HEK293 (cell line): ENCODE data around the gene TANC1.
A peak's percentile ranks its signal among the peaks of the same experiment; 100 is the strongest.

Source experiments
- CTCF ChIA-PET: fragments of 350-600 bp; formaldehyde crosslinking; extraction: SDS; loops from one replicate; lab custom pipeline; 2021; ENCODE audit warnings: antibody characterized with exemption; lab: Yijun Ruan, JAX
- POLR2A ChIA-PET: fragments of 300-600 bp; formaldehyde crosslinking; extraction: SDS; loops from one replicate; lab custom pipeline; 2020; ENCODE audit warnings: antibody characterized with exemption, inconsistent platforms; lab: Yijun Ruan, JAX
- H3K27ac ChIP-seq: fragments of 200-500 bp; sonication (Bioruptor generic); 2 replicates; pipeline ENCODE4 v1.5.1; 2014; ENCODE audit warnings: low read depth, low read length, control low read depth, inconsistent platforms; ENCODE audit errors: extremely low read depth
- H3K36me3 ChIP-seq, 2 experiments: fragments of 200-500 bp in 1 of 2; sonication (Bioruptor generic) in 1 of 2; 1 replicate in 1 of 2; 2 replicates in 1 of 2; pipeline ENCODE4 v1.5.1; 2014 to 2017; ENCODE audit warnings: inconsistent platforms in 2 of 2, low read length in 2 of 2; ENCODE audit not compliant: control insufficient read depth in 2 of 2, insufficient read depth in 1 of 2
- H3K4me1 ChIP-seq: fragments of 200-500 bp; sonication (Bioruptor generic); 2 replicates; pipeline ENCODE4 v1.5.1; 2014; ENCODE audit warnings: mild to moderate bottlenecking, low read length, inconsistent platforms; ENCODE audit not compliant: control insufficient read depth, insufficient read depth
- H3K4me3 ChIP-seq: 2 replicates; pipeline ENCODE4 v1.5.1; 2011; ENCODE audit warnings: low read depth, mild to moderate bottlenecking, control low read depth, low read length, moderate library complexity
- H3K9me3 ChIP-seq: fragments of 200-500 bp; sonication (Bioruptor generic); 2 replicates; pipeline ENCODE4 v1.5.1; 2014; ENCODE audit warnings: low read depth, low read length, inconsistent platforms; ENCODE audit not compliant: control insufficient read depth, insufficient read depth
- GLI2 ChIP-seq: fragments of 450-650 bp; formaldehyde crosslinking; IDR thresholded peaks from 2 replicates; pipeline ENCODE4; 2017; ENCODE audit warnings: missing biosample characterization, missing genetic modification characterization, low read depth, borderline replicate concordance
- GLI4 ChIP-seq: fragments of 450-650 bp; formaldehyde crosslinking; IDR thresholded peaks from 2 replicates; pipeline ENCODE4 v1.5.1; 2016; ENCODE audit warnings: missing biosample characterization, missing genetic modification characterization
- GLIS2 ChIP-seq: fragments of 450-650 bp; formaldehyde crosslinking; IDR thresholded peaks from 2 replicates; pipeline ENCODE4 v1.5.1; 2016; ENCODE audit warnings: missing biosample characterization, missing genetic modification characterization
- SETDB1 ChIP-seq: IDR thresholded peaks from one replicate; pipeline ENCODE4 v1.6.1; 2017; ENCODE audit warnings: mild to moderate bottlenecking, low read length, moderate library complexity, mixed read lengths; ENCODE audit not compliant: insufficient read length
- ZBTB21 ChIP-seq: fragments of 450-650 bp; formaldehyde crosslinking; IDR thresholded peaks from 2 replicates; pipeline ENCODE4 v1.5.1; 2017; ENCODE audit warnings: missing biosample characterization, missing genetic modification characterization
- ZBTB7A ChIP-seq: fragments of 450-650 bp; formaldehyde crosslinking; IDR thresholded peaks from 2 replicates; pipeline ENCODE4 v1.5.1; 2016; ENCODE audit warnings: low read depth, missing biosample characterization, missing genetic modification characterization
- ZNF146 ChIP-seq: fragments of 450-650 bp; formaldehyde crosslinking; IDR thresholded peaks from 2 replicates; pipeline ENCODE4 v1.5.1; 2016; ENCODE audit warnings: missing biosample characterization, missing genetic modification characterization
- ZNF211 ChIP-seq: fragments of 450-650 bp; formaldehyde crosslinking; IDR thresholded peaks from 2 replicates; pipeline ENCODE4 v1.5.1; 2016; ENCODE audit warnings: low read depth, missing biosample characterization, missing genetic modification characterization
- ZNF266 ChIP-seq: fragments of 450-650 bp; formaldehyde crosslinking; IDR thresholded peaks from 2 replicates; pipeline ENCODE4 v1.5.1; 2016; ENCODE audit warnings: missing biosample characterization, missing genetic modification characterization, low read depth
- ZNF510 ChIP-seq: fragments of 450-650 bp; formaldehyde crosslinking; IDR thresholded peaks from 2 replicates; pipeline ENCODE4 v1.5.1; 2018; ENCODE audit warnings: mild to moderate bottlenecking, missing genetic modification characterization, missing biosample characterization; ENCODE audit not compliant: insufficient replicate concordance
- ZNF596 ChIP-seq: fragments of 450-650 bp; IDR thresholded peaks from 2 replicates; pipeline ENCODE4 v1.5.0; 2018; ENCODE audit warnings: missing biosample characterization, mild to moderate bottlenecking, missing genetic modification characterization, moderate library complexity
- ZNF624 ChIP-seq: fragments of 450-650 bp; formaldehyde crosslinking; IDR thresholded peaks from 2 replicates; pipeline ENCODE4 v1.5.1; 2017; ENCODE audit warnings: missing biosample characterization, missing genetic modification characterization
- ZNF707 ChIP-seq: fragments of 450-650 bp; formaldehyde crosslinking; IDR thresholded peaks from 2 replicates; pipeline ENCODE4 v1.5.1; 2016; ENCODE audit warnings: missing biosample characterization, missing genetic modification characterization
- ZNF776 ChIP-seq: fragments of 450-650 bp; formaldehyde crosslinking; IDR thresholded peaks from 2 replicates; pipeline ENCODE4 v1.5.0; 2017; ENCODE audit warnings: missing biosample characterization, missing genetic modification characterization, borderline replicate concordance
- TF ChIP-seq, protein P1 (sequence below): sonication (generic); formaldehyde crosslinking; IDR thresholded peaks from 2 replicates; pipeline ENCODE4 v1.8.1; 2022; ENCODE audit warnings: mild to moderate bottlenecking, moderate library complexity, missing genetic modification reagents
- TF ChIP-seq, protein P2 (sequence below): fragments of 450-650 bp; formaldehyde crosslinking; IDR thresholded peaks from 2 replicates; pipeline ENCODE4 v1.5.1; 2016; ENCODE audit warnings: missing biosample characterization, missing genetic modification characterization
- TF ChIP-seq, protein P3 (sequence below): IDR thresholded peaks from 2 replicates; pipeline ENCODE4 v1.6.1; 2011; ENCODE audit warnings: mild to moderate bottlenecking, low read depth, low read length, borderline replicate concordance

The TANC1 gene

DNA sequence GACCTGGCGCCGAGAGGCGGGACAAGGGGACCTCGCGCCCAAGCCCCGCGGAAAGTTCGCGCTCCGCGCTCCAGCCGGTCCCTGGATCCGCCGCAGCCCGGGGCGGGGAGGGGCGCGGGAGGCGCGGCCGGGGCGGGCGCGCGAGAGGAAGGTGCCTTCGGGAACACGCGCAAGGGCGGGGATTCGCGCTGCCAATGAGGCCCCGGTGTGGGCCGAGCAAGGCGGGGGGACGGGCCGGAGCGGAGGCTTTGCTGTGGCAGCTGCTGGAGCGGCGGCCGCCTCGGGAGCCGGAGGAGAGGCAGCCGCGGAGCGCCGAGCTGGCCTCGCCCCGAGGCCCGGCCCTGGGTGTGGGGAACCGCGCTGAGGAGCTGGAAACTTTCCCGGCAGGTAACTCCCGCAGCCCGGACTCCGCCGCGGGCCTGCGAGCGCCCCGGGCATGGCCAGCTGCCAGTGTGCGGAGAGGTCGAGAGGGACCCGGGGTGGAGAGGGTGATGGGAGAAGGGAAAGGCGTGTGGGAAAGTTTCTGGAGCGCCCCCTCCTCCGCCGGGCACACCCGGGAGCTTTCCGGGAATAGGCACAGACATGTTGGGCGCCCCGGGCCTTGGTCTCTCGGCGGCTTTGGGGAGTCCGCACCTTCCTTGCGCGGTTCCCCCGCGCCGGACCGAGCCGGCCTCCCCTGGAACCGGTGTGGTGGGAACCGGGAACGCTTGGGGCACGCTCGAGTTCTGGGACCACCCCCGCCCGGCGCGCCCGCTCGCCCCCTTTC is at the start of gene TANC1 (continued):
- TF ChIP-seq, protein P1, sequence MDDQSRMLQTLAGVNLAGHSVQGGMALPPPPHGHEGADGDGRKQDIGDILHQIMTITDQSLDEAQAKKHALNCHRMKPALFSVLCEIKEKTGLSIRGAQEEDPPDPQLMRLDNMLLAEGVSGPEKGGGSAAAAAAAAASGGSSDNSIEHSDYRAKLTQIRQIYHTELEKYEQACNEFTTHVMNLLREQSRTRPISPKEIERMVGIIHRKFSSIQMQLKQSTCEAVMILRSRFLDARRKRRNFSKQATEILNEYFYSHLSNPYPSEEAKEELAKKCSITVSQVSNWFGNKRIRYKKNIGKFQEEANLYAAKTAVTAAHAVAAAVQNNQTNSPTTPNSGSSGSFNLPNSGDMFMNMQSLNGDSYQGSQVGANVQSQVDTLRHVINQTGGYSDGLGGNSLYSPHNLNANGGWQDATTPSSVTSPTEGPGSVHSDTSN (CRISPR knock-in tag): peak; percentile 36; the same call in 1 of the 2 replicates
- TF ChIP-seq, all 188 proteins: peak for 23

DNA sequence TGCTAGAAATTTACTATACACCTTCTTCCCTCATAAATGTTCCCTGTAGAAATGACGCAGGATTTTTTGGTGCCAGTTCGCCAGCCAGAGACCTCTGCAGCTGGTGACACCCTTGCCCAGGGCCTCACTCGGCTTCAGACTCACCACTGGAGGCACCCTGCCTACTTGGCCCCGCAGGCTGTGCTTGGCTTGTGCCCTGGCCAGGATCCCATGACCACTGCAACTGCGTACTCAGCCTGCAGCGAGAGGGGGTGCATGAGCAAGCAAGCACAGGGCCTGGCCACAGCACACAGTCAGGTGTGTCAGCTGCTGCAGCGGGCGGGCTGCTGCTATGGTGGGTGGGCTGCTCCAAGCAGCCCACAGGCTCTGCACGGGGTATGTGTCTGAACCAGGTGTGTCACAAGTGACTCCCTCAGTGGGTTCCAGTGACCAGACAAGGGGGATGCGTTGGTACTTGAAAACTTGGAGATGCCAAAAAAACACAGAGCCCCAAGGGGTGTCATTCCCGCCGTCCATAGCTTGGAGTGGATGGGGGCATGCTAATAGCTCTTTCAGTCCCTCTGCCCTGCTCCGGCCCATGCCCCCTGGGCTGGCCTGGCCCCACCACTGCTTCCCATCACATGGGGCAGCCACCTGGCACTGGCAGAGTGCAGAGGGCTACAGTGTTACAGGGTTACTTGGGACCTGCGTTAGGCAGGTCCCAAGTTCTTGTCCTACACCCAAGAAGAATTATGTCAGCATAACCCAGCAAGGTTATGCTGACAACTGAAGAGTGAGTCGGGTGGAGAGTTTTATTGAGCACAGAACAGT is 46.6 kb upstream of the TANC1 start:
- CTCF ChIA-PET: no interaction called here

DNA sequence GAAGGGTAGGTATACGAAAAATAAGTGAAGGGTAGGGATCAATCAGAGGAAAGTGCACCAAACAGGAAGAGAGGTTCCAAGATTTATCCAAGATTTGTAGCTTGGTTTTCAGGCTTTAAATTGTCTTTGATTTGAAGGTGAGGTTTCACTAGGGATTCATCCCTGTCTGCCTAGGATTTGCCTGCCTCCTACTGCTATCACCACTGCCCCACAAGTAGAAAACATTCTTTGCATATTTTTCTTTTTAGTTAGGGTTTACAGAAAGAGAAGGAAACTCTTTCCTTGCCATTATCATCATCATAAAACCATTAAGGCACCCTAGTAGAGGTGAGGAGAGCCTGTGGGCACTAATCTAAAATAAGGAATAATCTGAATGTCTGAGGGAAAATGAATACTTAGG is 45.8 kb upstream of the TANC1 start:
- H3K27ac ChIP-seq: peak overlapping the region; percentile 39; the same call in 1 of the 2 replicates
- H3K4me1 ChIP-seq: peaks cover 11% of the 10 kb centered on the region
- ChIA-PET CTCF (no interaction called here), POLR2A (interaction anchor here (1.0 to 3.3 kb wide), 2 partner anchors 8 to 47 kb away, joined by 3 to 15 read pairs; partner anchors contain the start of gene TANC1)
- no peak overlapping the region for H3K4me3 ChIP-seq
- peaks cover 3% of the 10 kb centered on the region; the same call in 1 of the 2 replicates for H3K9me3 ChIP-seq
- no peaks in the 10 kb centered on the region for H3K36me3 ChIP-seq
- TF ChIP-seq ZNF266 (tag by site-specific recombination): no peak
- TF ChIP-seq, protein P2, sequence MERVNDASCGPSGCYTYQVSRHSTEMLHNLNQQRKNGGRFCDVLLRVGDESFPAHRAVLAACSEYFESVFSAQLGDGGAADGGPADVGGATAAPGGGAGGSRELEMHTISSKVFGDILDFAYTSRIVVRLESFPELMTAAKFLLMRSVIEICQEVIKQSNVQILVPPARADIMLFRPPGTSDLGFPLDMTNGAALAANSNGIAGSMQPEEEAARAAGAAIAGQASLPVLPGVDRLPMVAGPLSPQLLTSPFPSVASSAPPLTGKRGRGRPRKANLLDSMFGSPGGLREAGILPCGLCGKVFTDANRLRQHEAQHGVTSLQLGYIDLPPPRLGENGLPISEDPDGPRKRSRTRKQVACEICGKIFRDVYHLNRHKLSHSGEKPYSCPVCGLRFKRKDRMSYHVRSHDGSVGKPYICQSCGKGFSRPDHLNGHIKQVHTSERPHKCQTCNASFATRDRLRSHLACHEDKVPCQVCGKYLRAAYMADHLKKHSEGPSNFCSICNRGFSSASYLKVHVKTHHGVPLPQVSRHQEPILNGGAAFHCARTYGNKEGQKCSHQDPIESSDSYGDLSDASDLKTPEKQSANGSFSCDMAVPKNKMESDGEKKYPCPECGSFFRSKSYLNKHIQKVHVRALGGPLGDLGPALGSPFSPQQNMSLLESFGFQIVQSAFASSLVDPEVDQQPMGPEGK (tag by site-specific recombination): no peak
- TF ChIP-seq ZNF596 (tag by site-specific recombination): no peak
- TF ChIP-seq ZNF624 (tag by site-specific recombination): no peak
- TF ChIP-seq GLIS2 (tag by site-specific recombination): no peak
- no peak for TF ChIP-seq ZNF146 (tag by site-specific recombination)
- no peak for TF ChIP-seq ZNF707 (tag by site-specific recombination)
- no peak for TF ChIP-seq GLI4 (tag by site-specific recombination)
- TF ChIP-seq GLI2 (tag by site-specific recombination): no peak
- TF ChIP-seq ZNF510 (tag by site-specific recombination): no peak
- no peak for TF ChIP-seq ZNF776
- TF ChIP-seq, protein P3, sequence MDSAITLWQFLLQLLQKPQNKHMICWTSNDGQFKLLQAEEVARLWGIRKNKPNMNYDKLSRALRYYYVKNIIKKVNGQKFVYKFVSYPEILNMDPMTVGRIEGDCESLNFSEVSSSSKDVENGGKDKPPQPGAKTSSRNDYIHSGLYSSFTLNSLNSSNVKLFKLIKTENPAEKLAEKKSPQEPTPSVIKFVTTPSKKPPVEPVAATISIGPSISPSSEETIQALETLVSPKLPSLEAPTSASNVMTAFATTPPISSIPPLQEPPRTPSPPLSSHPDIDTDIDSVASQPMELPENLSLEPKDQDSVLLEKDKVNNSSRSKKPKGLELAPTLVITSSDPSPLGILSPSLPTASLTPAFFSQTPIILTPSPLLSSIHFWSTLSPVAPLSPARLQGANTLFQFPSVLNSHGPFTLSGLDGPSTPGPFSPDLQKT: no peak
- TF ChIP-seq ZBTB21 (tag by site-specific recombination): no peak
- no peak for TF ChIP-seq ZNF211
- TF ChIP-seq, all 188 proteins: peak for 0

More for the DNA sequence above, 46.6 kb upstream of the TANC1 start:
- Histone ChIP-seq H3K36me3 (no peaks in the 10 kb centered on the region), H3K4me1 (peaks cover 11% of the 10 kb centered on the region), H3K4me3 (no peak overlapping the region), H3K27ac (no peak overlapping the region), H3K9me3 (peaks cover 3% of the 10 kb centered on the region; the same call in 1 of the 2 replicates)
- POLR2A ChIA-PET: interaction anchor here (1.0 to 3.3 kb wide), 2 partner anchors 9 to 47 kb away, joined by 3 to 15 read pairs; partner anchors contain the start of gene TANC1
- TF ChIP-seq ZBTB7A (tag by site-specific recombination) (no peak), SETDB1 (peak; percentile 30)
